Brain microvascular endothelial cell (primary cell): ENCODE results near the gene ATPAF1.

Source experiments
- DNase-seq: peaks from one replicate; pipeline ENCODE4 v3.0.0-alpha.2; 2020
- H3K27ac ChIP-seq: fragments of 250-450 bp; sonication (Bioruptor Pico); 2 replicates; pipeline ENCODE4 v1.5.1; 2020; ENCODE audit warnings: mild to moderate bottlenecking, moderate library complexity
- H3K27me3 ChIP-seq: fragments of 250-450 bp; sonication (Bioruptor Pico); replicated peaks from 2 replicates; pipeline ENCODE4 v1.5.1; 2020; ENCODE audit warnings: mild to moderate bottlenecking
- H3K36me3 ChIP-seq: fragments of 250-450 bp; sonication (Bioruptor Pico); replicated peaks from 2 replicates; pipeline ENCODE4 v1.5.1; 2020; ENCODE audit warnings: mild to moderate bottlenecking
- H3K4me3 ChIP-seq: 2 replicates; pipeline ENCODE4 v1.5.1; 2011; ENCODE audit warnings: low read depth, mild to moderate bottlenecking, control low read depth, low read length, moderate library complexity
- in situ Hi-C: cut with HindIII; loops from 2 replicates; pipeline ENCODE4 v1.10.0; 2017; ENCODE audit warnings: low sequenced_read_pairs, low pct_ligation_motif_present
- TF ChIP-seq, protein P1 (sequence below): IDR thresholded peaks from 2 replicates; pipeline ENCODE4 v1.5.1; 2011; ENCODE audit warnings: low read depth, mild to moderate bottlenecking, moderate library complexity, low read length, control low read depth, inconsistent platforms; ENCODE audit errors: missing control alignments

The ATPAF1 gene

DNA sequence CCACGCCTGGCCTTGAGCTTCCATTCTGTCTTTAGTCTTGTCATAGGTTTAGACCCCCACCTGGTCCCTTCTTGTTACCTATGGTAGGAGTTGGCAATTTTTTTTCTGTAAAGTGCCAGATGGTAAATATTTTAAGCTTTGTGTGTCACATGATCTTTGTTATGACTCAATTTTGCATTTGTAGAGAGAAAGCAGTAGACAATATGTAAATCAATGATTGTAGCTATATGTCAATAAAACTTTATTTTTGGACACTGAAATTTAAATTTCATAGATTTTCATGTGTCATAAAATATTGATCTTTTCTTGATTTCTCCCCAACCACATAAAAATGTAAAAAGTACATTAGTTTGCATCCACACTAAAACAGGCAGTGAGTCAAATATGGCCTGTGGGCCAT, 72.1 kb downstream of the ATPAF1 start:
- no peak overlapping the region for H3K27ac ChIP-seq
- TF ChIP-seq, protein P1, sequence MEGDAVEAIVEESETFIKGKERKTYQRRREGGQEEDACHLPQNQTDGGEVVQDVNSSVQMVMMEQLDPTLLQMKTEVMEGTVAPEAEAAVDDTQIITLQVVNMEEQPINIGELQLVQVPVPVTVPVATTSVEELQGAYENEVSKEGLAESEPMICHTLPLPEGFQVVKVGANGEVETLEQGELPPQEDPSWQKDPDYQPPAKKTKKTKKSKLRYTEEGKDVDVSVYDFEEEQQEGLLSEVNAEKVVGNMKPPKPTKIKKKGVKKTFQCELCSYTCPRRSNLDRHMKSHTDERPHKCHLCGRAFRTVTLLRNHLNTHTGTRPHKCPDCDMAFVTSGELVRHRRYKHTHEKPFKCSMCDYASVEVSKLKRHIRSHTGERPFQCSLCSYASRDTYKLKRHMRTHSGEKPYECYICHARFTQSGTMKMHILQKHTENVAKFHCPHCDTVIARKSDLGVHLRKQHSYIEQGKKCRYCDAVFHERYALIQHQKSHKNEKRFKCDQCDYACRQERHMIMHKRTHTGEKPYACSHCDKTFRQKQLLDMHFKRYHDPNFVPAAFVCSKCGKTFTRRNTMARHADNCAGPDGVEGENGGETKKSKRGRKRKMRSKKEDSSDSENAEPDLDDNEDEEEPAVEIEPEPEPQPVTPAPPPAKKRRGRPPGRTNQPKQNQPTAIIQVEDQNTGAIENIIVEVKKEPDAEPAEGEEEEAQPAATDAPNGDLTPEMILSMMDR, result no peak
- peaks cover 20% of the 10 kb centered on the region for H3K36me3 ChIP-seq
- in situ Hi-C loops, result no loop called here
- no peak for DNase-seq
- no peak overlapping the region for H3K4me3 ChIP-seq
- no peaks in the 10 kb centered on the region for H3K27me3 ChIP-seq

- Histone ChIP-seq H3K27me3 (no peaks in the 10 kb centered on the region), H3K36me3 (peaks cover 30% of the 10 kb centered on the region), H3K4me3 (no peak overlapping the region), H3K27ac (no peak overlapping the region)
- TF ChIP-seq, protein P1, result no peak
- DNase-seq, result no peak
- in situ Hi-C loops, result no loop called here
These were observed 73.0 kb downstream of the ATPAF1 start for GRCh38 chr1:46595127-46595526.

- Histone ChIP-seq H3K27ac (no peak overlapping the region), H3K27me3 (no peaks in the 10 kb centered on the region), H3K36me3 (peaks cover 35% of the 10 kb centered on the region), H3K4me3 (no peak overlapping the region)
- DNase-seq, result no peak
- TF ChIP-seq, protein P1, result no peak
- in situ Hi-C loops, result no loop called here
These were observed 74.1 kb downstream of the ATPAF1 start for GRCh38 chr1:46594063-46594462.

DNA sequence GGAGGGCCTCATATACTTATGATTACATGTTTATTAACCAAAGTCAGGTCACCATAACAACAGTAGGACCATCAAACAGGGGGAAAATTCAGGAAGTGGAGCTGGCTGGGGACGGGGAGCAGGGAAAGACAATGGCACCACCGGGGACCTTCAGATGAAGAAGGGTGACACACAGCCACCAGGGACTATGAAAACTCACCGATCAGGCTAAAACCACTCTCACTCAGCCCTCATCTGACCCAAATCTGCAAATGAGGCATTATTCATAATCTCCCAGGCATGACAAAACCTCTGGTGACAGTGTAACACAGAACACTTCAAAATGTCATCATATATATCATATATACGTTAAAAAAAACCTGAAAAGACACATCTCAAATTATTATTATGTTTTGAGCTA, 75.3 kb downstream of the ATPAF1 start:
- in situ Hi-C loops, result no loop called here
- Histone ChIP-seq H3K4me3 (no peak overlapping the region), H3K27me3 (no peaks in the 10 kb centered on the region), H3K27ac (no peak overlapping the region), H3K36me3 (peaks cover 38% of the 10 kb centered on the region)
- TF ChIP-seq, protein P1, result no peak
- no peak for DNase-seq

- H3K4me3 ChIP-seq, result no peak overlapping the region
- TF ChIP-seq, protein P1, result no peak
- peaks cover 38% of the 10 kb centered on the region for H3K36me3 ChIP-seq
- H3K27me3 ChIP-seq, result no peaks in the 10 kb centered on the region
- in situ Hi-C loops, result no loop called here
- no peak overlapping the region for H3K27ac ChIP-seq
- DNase-seq, result no peak
These were observed 78.6 kb downstream of the ATPAF1 start for GRCh38 chr1:46589529-46589928.

DNA sequence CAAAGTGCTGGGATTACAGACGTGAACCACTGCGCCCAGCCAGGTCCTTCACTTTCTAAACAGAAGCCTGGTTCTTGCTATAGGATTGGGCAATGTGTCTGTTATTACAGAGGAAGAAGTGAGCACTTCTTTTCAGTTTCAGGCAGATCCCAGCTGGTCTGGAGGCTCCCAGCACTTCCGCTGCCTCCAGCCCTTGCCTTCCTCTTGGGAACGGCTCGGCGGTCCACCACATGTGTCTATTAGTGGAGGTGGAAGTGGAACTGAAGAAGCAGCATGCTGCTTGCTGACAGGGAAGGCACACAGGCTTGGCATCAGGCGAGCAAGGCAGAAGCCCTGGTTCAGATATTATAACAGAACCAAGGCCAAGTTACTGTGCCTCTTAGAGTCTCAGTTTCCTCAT, 81.1 kb downstream of the ATPAF1 start:
- TF ChIP-seq, protein P1, result no peak
- no peak for DNase-seq
- Histone ChIP-seq H3K36me3 (peaks cover 31% of the 10 kb centered on the region), H3K27me3 (no peaks in the 10 kb centered on the region), H3K4me3 (no peak overlapping the region), H3K27ac (no peak overlapping the region)
- in situ Hi-C loops, result no loop called here
